ENCODE data around the gene INTS15. TPM values are rescaled to one million over a fixed set of nuclear protein-coding genes. Genes with fewer than 3 reads are reported as not detected.

INTS15 gene
- total and polyA plus RNA-seq, 7 experiments from 2014 or later: 29.7 to 69.1 (median 51.8) TPM

- no peak within 1 kb of the TSS for H3K4me3 Mint-ChIP-seq
- no peak within 1 kb of the TSS for H3K27ac ChIP-seq (ENCODE audit: low read depth, low read length)
- no peak within 1 kb of the TSS for H3K4me3 ChIP-seq (ENCODE audit: low read length)
- H3K27me3 ChIP-seq (ENCODE audit: control insufficient read depth in 2 of 2, insufficient read depth in 2 of 2, low read length in 2 of 2): no peaks in the 10 kb centered on the region
- ATAC-seq (no peak), DNase-seq (no peak)
- peaks cover 2 to 18% (median 14%) of the 10 kb centered on the region in 7 donors for H3K4me1 Mint-ChIP-seq
- peaks cover 0 to 11% of the 10 kb centered on the region in 2 donors for H3K4me1 ChIP-seq (ENCODE audit: control insufficient read depth in 2 of 2, insufficient read depth in 2 of 2, low read length in 2 of 2)
- no peaks in the 10 kb centered on the region for H3K9me3 ChIP-seq (ENCODE audit: control insufficient read depth in 2 of 3, low read length in 3 of 3)
- H3K27ac Mint-ChIP-seq: no peak within 1 kb of the TSS
- H3K36me3 ChIP-seq (ENCODE audit: control insufficient read depth in 2 of 3, insufficient read depth in 3 of 3, low read length in 3 of 3): no peaks in the 10 kb centered on the region
- POLR2A ChIA-PET: no interaction called here
- peaks cover 0 to 2% (median 0%) of the 10 kb centered on the region in 5 donors for H3K36me3 Mint-ChIP-seq
- intact Hi-C loops (cut with micrococcal nuclease): no loop called here
- H3K9me3 Mint-ChIP-seq: peaks cover 0 to 2% (median 0%) of the 10 kb centered on the region in 11 donors
- no peaks in the 10 kb centered on the region for H3K27me3 Mint-ChIP-seq
- CTCF ChIA-PET: no interaction called here
Observed at GRCh38 chr7:6551016-6551511, 38.8 kb upstream of the INTS15 start, which contains the start of gene GRID2IP. Gene GRID2IP, minus strand, starts transcription at chr7:6551461. Its CDS starts 25 bp downstream, at chr7:6551436.

- ChIA-PET POLR2A (interaction anchor here (1.6 kb wide), 1 partner anchor 36 kb away, joined by 3 read pairs; the partner anchor contains the start of gene INTS15), CTCF (interaction anchor here (0.6 kb wide), 1 partner anchor 1340 kb away, joined by 3 read pairs; no protein-coding TSS in a partner anchor)
- intact Hi-C loops (cut with micrococcal nuclease): no loop called here
- no peaks in the 10 kb centered on the region for H3K27me3 Mint-ChIP-seq
- Histone ChIP-seq H3K4me1 (ENCODE audit: control insufficient read depth in 2 of 2, insufficient read depth in 2 of 2, low read length in 2 of 2) (peaks cover 0 to 11% of the 10 kb centered on the region in 2 donors), H3K9me3 (ENCODE audit: control insufficient read depth in 2 of 3, low read length in 3 of 3) (no peaks in the 10 kb centered on the region), H3K36me3 (ENCODE audit: control insufficient read depth in 2 of 3, insufficient read depth in 3 of 3, low read length in 3 of 3) (no peaks in the 10 kb centered on the region), H3K4me3 (ENCODE audit: low read length) (no peak overlapping the region), H3K27me3 (ENCODE audit: control insufficient read depth in 2 of 2, insufficient read depth in 2 of 2, low read length in 2 of 2) (no peaks in the 10 kb centered on the region), H3K27ac (ENCODE audit: low read depth, low read length) (no peak overlapping the region)
- peaks cover 2 to 13% (median 8%) of the 10 kb centered on the region in 7 donors for H3K4me1 Mint-ChIP-seq
- no peak overlapping the region for H3K4me3 Mint-ChIP-seq
- DNase-seq (no peak), ATAC-seq (no peak)
- peak overlapping the region in 1 of 9 donors; percentile 36 for H3K27ac Mint-ChIP-seq
- H3K9me3 Mint-ChIP-seq: peaks cover 0 to 2% (median 0%) of the 10 kb centered on the region in 11 donors
- H3K36me3 Mint-ChIP-seq: peaks cover 0 to 2% (median 0%) of the 10 kb centered on the region in 5 donors
Observed at GRCh38 chr7:6553448-6554044, 36.3 kb upstream of the INTS15 start.

GRCh38 chr7:6554848-6555247 is 35.0 kb upstream of the INTS15 start:
- H3K27me3 Mint-ChIP-seq: peaks cover 0 to 2% (median 0%) of the 10 kb centered on the region in 5 donors
- no peaks in the 10 kb centered on the region for H3K27me3 ChIP-seq (ENCODE audit: control insufficient read depth in 2 of 2, insufficient read depth in 2 of 2, low read length in 2 of 2)
- peaks cover 0 to 2% (median 0%) of the 10 kb centered on the region in 11 donors for H3K9me3 Mint-ChIP-seq
- POLR2A ChIA-PET: interaction anchor here (0.9 to 1.0 kb wide), 2 partner anchors 9 to 23 kb away, joined by 5 to 7 read pairs; partner anchors contain the start of gene ZDHHC4
- peak overlapping the region; percentile 1 for H3K27ac ChIP-seq (ENCODE audit: low read depth, low read length)
- H3K4me3 ChIP-seq (ENCODE audit: low read length): no peak overlapping the region
- intact Hi-C loops (cut with micrococcal nuclease): no loop called here
- peaks cover 0 to 11% of the 10 kb centered on the region in 2 donors for H3K4me1 ChIP-seq (ENCODE audit: control insufficient read depth in 2 of 2, insufficient read depth in 2 of 2, low read length in 2 of 2)
- H3K27ac Mint-ChIP-seq: peak overlapping the region; percentile 77 to 98 (median 91)
- ATAC-seq (peak; percentile 69), DNase-seq (peak in 7 of 9 donors; percentile 19 to 63 (median 51))
- peaks cover 4 to 13% (median 8%) of the 10 kb centered on the region in 7 donors for H3K4me1 Mint-ChIP-seq
- peak overlapping the region; percentile 47 to 83 (median 67) for H3K4me3 Mint-ChIP-seq
- no peaks in the 10 kb centered on the region for H3K9me3 ChIP-seq (ENCODE audit: control insufficient read depth in 2 of 3, low read length in 3 of 3)
- CTCF ChIA-PET: no interaction called here
- no peaks in the 10 kb centered on the region for H3K36me3 ChIP-seq (ENCODE audit: control insufficient read depth in 2 of 3, insufficient read depth in 3 of 3, low read length in 3 of 3)
- H3K36me3 Mint-ChIP-seq: peaks cover 0 to 2% (median 0%) of the 10 kb centered on the region in 5 donors

- H3K36me3 Mint-ChIP-seq: peaks cover 0 to 2% (median 0%) of the 10 kb centered on the region in 5 donors
- H3K27me3 ChIP-seq (ENCODE audit: control insufficient read depth in 2 of 2, insufficient read depth in 2 of 2, low read length in 2 of 2): no peaks in the 10 kb centered on the region
- H3K27ac ChIP-seq (ENCODE audit: low read depth, low read length): no peak overlapping the region
- intact Hi-C loops (cut with micrococcal nuclease): no loop called here
- H3K9me3 ChIP-seq (ENCODE audit: control insufficient read depth in 2 of 3, low read length in 3 of 3): no peaks in the 10 kb centered on the region
- peak overlapping the region in 5 of 9 donors; percentile 17 to 88 (median 71) for H3K27ac Mint-ChIP-seq
- peak overlapping the region in 1 of 10 donors; percentile 19 for H3K4me3 Mint-ChIP-seq
- peaks cover 0 to 4% (median 0%) of the 10 kb centered on the region in 5 donors for H3K27me3 Mint-ChIP-seq
- no peak overlapping the region for H3K4me3 ChIP-seq (ENCODE audit: low read length)
- POLR2A ChIA-PET: interaction anchor here (1.1 kb wide), 1 partner anchor 21 kb away, joined by 3 read pairs; the partner anchor contains the start of gene ZDHHC4
- no peak for DNase-seq
- H3K9me3 Mint-ChIP-seq: peaks cover 0 to 2% (median 0%) of the 10 kb centered on the region in 11 donors
- ATAC-seq: no peak
- CTCF ChIA-PET: interaction anchor here (0.6 kb wide), 1 partner anchor 1443 kb away, joined by 5 read pairs; no protein-coding TSS in a partner anchor
- peaks cover 0 to 11% of the 10 kb centered on the region in 2 donors for H3K4me1 ChIP-seq (ENCODE audit: control insufficient read depth in 2 of 2, insufficient read depth in 2 of 2, low read length in 2 of 2)
- H3K4me1 Mint-ChIP-seq: peaks cover 4 to 13% (median 8%) of the 10 kb centered on the region in 7 donors
- no peaks in the 10 kb centered on the region for H3K36me3 ChIP-seq (ENCODE audit: control insufficient read depth in 2 of 3, insufficient read depth in 3 of 3, low read length in 3 of 3)
Observed at GRCh38 chr7:6556196-6556595, 33.6 kb upstream of the INTS15 start.

- Mint-ChIP-seq H3K4me1 (peaks cover 4 to 13% (median 9%) of the 10 kb centered on the region in 7 donors), H3K4me3 (no peak overlapping the region), H3K27ac (no peak overlapping the region), H3K36me3 (peaks cover 0 to 2% (median 0%) of the 10 kb centered on the region in 5 donors), H3K9me3 (peaks cover 0 to 2% (median 0%) of the 10 kb centered on the region in 11 donors), H3K27me3 (peaks cover 0 to 4% (median 0%) of the 10 kb centered on the region in 5 donors)
- Histone ChIP-seq H3K27ac (ENCODE audit: low read depth, low read length) (no peak overlapping the region), H3K4me3 (ENCODE audit: low read length) (no peak overlapping the region), H3K9me3 (ENCODE audit: control insufficient read depth in 2 of 3, low read length in 3 of 3) (no peaks in the 10 kb centered on the region), H3K36me3 (ENCODE audit: control insufficient read depth in 2 of 3, insufficient read depth in 3 of 3, low read length in 3 of 3) (no peaks in the 10 kb centered on the region), H3K27me3 (ENCODE audit: control insufficient read depth in 2 of 2, insufficient read depth in 2 of 2, low read length in 2 of 2) (no peaks in the 10 kb centered on the region), H3K4me1 (ENCODE audit: control insufficient read depth in 2 of 2, insufficient read depth in 2 of 2, low read length in 2 of 2) (peaks cover 0 to 11% of the 10 kb centered on the region in 2 donors)
- intact Hi-C loops (cut with micrococcal nuclease): loop anchor here in 1 of 2 donors (1.0 kb wide), 2 partner anchors 28 to 43 kb away; no protein-coding TSS in a partner anchor
- DNase-seq (peak in 3 of 9 donors; percentile 16 to 27 (median 20)), ATAC-seq (peak; percentile 47)
- POLR2A ChIA-PET: interaction anchor here (0.6 to 0.7 kb wide), 2 partner anchors 48 to 113 kb away, joined by 3 read pairs; no protein-coding TSS in a partner anchor
- CTCF ChIA-PET: interaction anchor here (1.2 to 2.5 kb wide), 4 partner anchors 13 to 47 kb away, joined by 3 to 16 read pairs (median 6); no protein-coding TSS in a partner anchor
Observed at GRCh38 chr7:6558837-6559236, 31.0 kb upstream of the INTS15 start.

GRCh38 chr7:6559896-6560295 is 29.9 kb upstream of the INTS15 start:
- Histone ChIP-seq H3K4me1 (ENCODE audit: control insufficient read depth in 2 of 2, insufficient read depth in 2 of 2, low read length in 2 of 2) (peaks cover 0 to 2% of the 10 kb centered on the region in 2 donors), H3K4me3 (ENCODE audit: low read length) (no peak overlapping the region), H3K9me3 (ENCODE audit: control insufficient read depth in 2 of 3, low read length in 3 of 3) (no peaks in the 10 kb centered on the region), H3K27ac (ENCODE audit: low read depth, low read length) (no peak overlapping the region), H3K27me3 (ENCODE audit: control insufficient read depth in 2 of 2, insufficient read depth in 2 of 2, low read length in 2 of 2) (no peaks in the 10 kb centered on the region), H3K36me3 (ENCODE audit: control insufficient read depth in 2 of 3, insufficient read depth in 3 of 3, low read length in 3 of 3) (no peaks in the 10 kb centered on the region)
- DNase-seq (no peak), ATAC-seq (no peak)
- ChIA-PET CTCF (interaction anchor here (0.7 to 2.5 kb wide), 3 partner anchors 15 to 59 kb away, joined by 3 to 16 read pairs (median 9); no protein-coding TSS in a partner anchor), POLR2A (no interaction called here)
- Mint-ChIP-seq H3K4me3 (no peak overlapping the region), H3K27ac (peak overlapping the region in 1 of 9 donors; percentile 76), H3K27me3 (peaks cover 0 to 4% (median 0%) of the 10 kb centered on the region in 5 donors), H3K9me3 (peaks cover 0 to 2% (median 0%) of the 10 kb centered on the region in 11 donors), H3K4me1 (peaks cover 3 to 10% (median 7%) of the 10 kb centered on the region in 7 donors), H3K36me3 (peaks cover 0 to 2% (median 0%) of the 10 kb centered on the region in 5 donors)
- intact Hi-C loops (cut with micrococcal nuclease): loop anchor here in 1 of 2 donors (1.0 kb wide), 2 partner anchors 29 to 44 kb away; no protein-coding TSS in a partner anchor

All from naive thymus-derived CD4-positive, alpha-beta T cell (primary cell).